Testis (tissue), 3 donors: ENCODE measurements around the gene TRPM2. TPM values are rescaled to one million over a fixed set of nuclear protein-coding genes. Genes with fewer than 3 reads are reported as not detected.

Experiments
- DNase-seq: peaks from one replicate; pipeline ENCODE4 v3.0.0-alpha.2; 2019
- H3K27ac ChIP-seq, 2 donors: fragments of 200-600 bp; sonication (generic); one replicate each; pipeline ENCODE4 v1.5.1; 2019
- H3K27me3 ChIP-seq: fragments of 200-600 bp; sonication (generic); one replicate; pipeline ENCODE4 v1.5.1; 2019
- H3K36me3 ChIP-seq: fragments of 200-600 bp; sonication (generic); one replicate; pipeline ENCODE4 v1.5.1; 2017; ENCODE audit warnings: low read depth; ENCODE audit errors: missing control alignments
- H3K4me1 ChIP-seq: fragments of 200-600 bp; sonication (generic); one replicate; pipeline ENCODE4 v1.5.1; 2019
- H3K4me3 ChIP-seq, 2 donors: fragments of 200-600 bp; sonication (generic); one replicate each; pipeline ENCODE4 v1.5.1; 2017 to 2019
- H3K9me3 ChIP-seq: fragments of 200-600 bp; sonication (generic); one replicate; pipeline ENCODE4 v1.5.1; 2017
- CTCF ChIP-seq, 3 experiments: fragments of 450-650 bp in 2 of 3; fragments of 200-600 bp in 1 of 3; sonication (generic) in 1 of 3; IDR thresholded peaks; one replicate each; pipeline ENCODE4 v1.5.1; 2016 to 2019; ENCODE audit warnings: antibody characterized with exemption in 3 of 3, mild to moderate bottlenecking in 2 of 3, moderate library complexity in 1 of 3
- POLR2A ChIP-seq: fragments of 450-650 bp; IDR thresholded peaks from one replicate; pipeline ENCODE4 v1.6.1; 2017; ENCODE audit warnings: antibody characterized with exemption, mild to moderate bottlenecking, moderate library complexity
- WGBS, 2 donors: methylation state at CpG; one replicate each; pipeline ENCODE4 v1.1.5; 2018; 5-methylcytosine and 5-hydroxymethylcytosine counted together
- intact Hi-C: fragments of 100-400 bp; cut with DNase I; formaldehyde crosslinking; loops from one replicate; pipeline ENCODE4 v1.15.1; 2023; ENCODE audit warnings: low total_unique reads
- polyA plus RNA-seq: library from polyadenylated mRNA; stranded (reverse); fragments of 350-450 nt; fragmentation: Illumina TruSeq; extraction: RNeasy Lipid Tissue Mini Kit (QIAGEN cat#74804); gene quantifications from one replicate; pipeline ENCODE4 v1.2.3, GENCODE V29; 2014; ENCODE audit warnings: low read depth, low replicate concordance; ENCODE audit not compliant: insufficient read depth
- total RNA-seq, 2 donors: library from RNA; depleted of rRNA; stranded (reverse); fragments of >200 nt; gene quantifications; one replicate each; pipeline ENCODE4 v1.2.3, GENCODE V29; 2016

The TRPM2 gene
- total and polyA plus RNA-seq, 3 donors from 2014 or later: 3.0 to 4.9 (median 3.9) TPM

GRCh38 chr21:44466996-44467858 is 113.8 kb downstream of the TRPM2 start:
- no peak for TF ChIP-seq POLR2A
- no peak for TF ChIP-seq CTCF (IDR thresholded peaks at IDR 0.05)
- WGBS, 2 donors: 91 to 96% methylated on average over 22 to 30 of the region's 36 CpGs

GRCh38 chr21:44467859-44468195 is 114.4 kb downstream of the TRPM2 start:
- Histone ChIP-seq H3K27me3 (no peaks in the 10 kb centered on the region), H3K9me3 (no peaks in the 10 kb centered on the region), H3K4me3 (no peak overlapping the region), H3K36me3 (no peaks in the 10 kb centered on the region), H3K4me1 (no peaks in the 10 kb centered on the region), H3K27ac (no peak overlapping the region)
- whole genome bisulfite sequencing, 2 donors: 88 to 90% methylated on average over 1 to 15 of the region's 15 CpGs
- TF ChIP-seq POLR2A (no peak), CTCF (IDR thresholded peaks at IDR 0.05) (no peak)
- intact Hi-C loops: no loop called here
- DNase-seq: no peak

More at GRCh38 chr21:44466996-44467858, 113.8 kb downstream of the TRPM2 start:
- Histone ChIP-seq H3K4me3 (no peak overlapping the region), H3K27ac (no peak overlapping the region), H3K36me3 (no peaks in the 10 kb centered on the region), H3K9me3 (no peaks in the 10 kb centered on the region), H3K27me3 (no peaks in the 10 kb centered on the region), H3K4me1 (no peaks in the 10 kb centered on the region)
- no peak for DNase-seq
- intact Hi-C loops: no loop called here

- Histone ChIP-seq H3K27me3 (no peaks in the 10 kb centered on the region), H3K36me3 (no peaks in the 10 kb centered on the region), H3K4me3 (no peak overlapping the region), H3K9me3 (no peaks in the 10 kb centered on the region), H3K4me1 (no peaks in the 10 kb centered on the region), H3K27ac (no peak overlapping the region)
- TF ChIP-seq POLR2A (no peak), CTCF (IDR thresholded peaks at IDR 0.05) (no peak)
- no peak for DNase-seq
- intact Hi-C loops: no loop called here
Measured at GRCh38 chr21:44471341-44471740, 117.9 kb downstream of the TRPM2 start.

- no peak overlapping the region for H3K27ac ChIP-seq
- no peaks in the 10 kb centered on the region for H3K36me3 ChIP-seq
- H3K4me1 ChIP-seq: no peaks in the 10 kb centered on the region
- TF ChIP-seq POLR2A (no peak), CTCF (IDR thresholded peaks at IDR 0.05) (no peak)
- intact Hi-C loops: no loop called here
- 91 to 95% methylated on average over 6 of the region's 6 CpGs for WGBS, 2 donors
- no peak overlapping the region for H3K4me3 ChIP-seq
- no peak for DNase-seq
- H3K9me3 ChIP-seq: no peaks in the 10 kb centered on the region
- H3K27me3 ChIP-seq: no peaks in the 10 kb centered on the region
Measured at GRCh38 chr21:44471996-44472395, 118.6 kb downstream of the TRPM2 start.
